Gastrocnemius medialis (tissue), 4 donors: ENCODE results near the gene POLR3A.

Experiments
- POLR2A ChIP-seq, 2 donors: fragments of 450-650 bp; IDR thresholded peaks; one replicate each; pipeline ENCODE4 v1.6.1; 2017; ENCODE audit warnings: antibody characterized with exemption in 2 of 2, mild to moderate bottlenecking in 2 of 2, moderate library complexity in 2 of 2
- TF ChIP-seq, protein P1 (sequence below), 5 experiments: fragments of 450-650 bp in 3 of 5; fragments of 200-600 bp in 2 of 5; sonication (generic) in 2 of 5; IDR thresholded peaks in 4 of 5; conservative IDR thresholded peaks in 1 of 5; 1 replicate in 4 of 5; 2 replicates in 1 of 5; pipeline ENCODE4 v1.5.1; 2016 to 2019; ENCODE audit warnings: antibody characterized with exemption in 5 of 5, mild to moderate bottlenecking in 3 of 5, moderate library complexity in 3 of 5

DNA sequence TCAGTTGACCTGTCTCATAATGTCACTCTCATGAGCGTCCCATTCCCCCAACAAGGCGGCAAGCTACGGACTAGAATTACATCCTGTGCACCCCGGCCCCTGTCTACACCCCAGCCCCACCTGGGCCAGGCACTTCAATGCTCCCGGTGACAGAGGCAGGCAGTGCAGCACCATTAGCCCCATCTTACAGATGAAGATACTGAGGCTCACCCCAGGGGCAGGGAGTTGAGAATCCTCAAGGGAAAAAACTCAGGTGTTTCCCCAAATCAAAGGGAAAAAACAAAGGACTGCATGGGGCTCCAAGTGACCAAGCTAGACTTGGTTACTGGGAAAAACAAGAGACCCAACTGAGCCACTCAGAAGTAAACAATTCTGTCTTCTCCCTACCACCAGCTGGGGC lies 107.3 kb downstream of the POLR3A start:
- TF ChIP-seq, protein P1, sequence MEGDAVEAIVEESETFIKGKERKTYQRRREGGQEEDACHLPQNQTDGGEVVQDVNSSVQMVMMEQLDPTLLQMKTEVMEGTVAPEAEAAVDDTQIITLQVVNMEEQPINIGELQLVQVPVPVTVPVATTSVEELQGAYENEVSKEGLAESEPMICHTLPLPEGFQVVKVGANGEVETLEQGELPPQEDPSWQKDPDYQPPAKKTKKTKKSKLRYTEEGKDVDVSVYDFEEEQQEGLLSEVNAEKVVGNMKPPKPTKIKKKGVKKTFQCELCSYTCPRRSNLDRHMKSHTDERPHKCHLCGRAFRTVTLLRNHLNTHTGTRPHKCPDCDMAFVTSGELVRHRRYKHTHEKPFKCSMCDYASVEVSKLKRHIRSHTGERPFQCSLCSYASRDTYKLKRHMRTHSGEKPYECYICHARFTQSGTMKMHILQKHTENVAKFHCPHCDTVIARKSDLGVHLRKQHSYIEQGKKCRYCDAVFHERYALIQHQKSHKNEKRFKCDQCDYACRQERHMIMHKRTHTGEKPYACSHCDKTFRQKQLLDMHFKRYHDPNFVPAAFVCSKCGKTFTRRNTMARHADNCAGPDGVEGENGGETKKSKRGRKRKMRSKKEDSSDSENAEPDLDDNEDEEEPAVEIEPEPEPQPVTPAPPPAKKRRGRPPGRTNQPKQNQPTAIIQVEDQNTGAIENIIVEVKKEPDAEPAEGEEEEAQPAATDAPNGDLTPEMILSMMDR (IDR thresholded peaks at IDR 0.05 in 4 of 5, conservative IDR thresholded peaks at IDR 0.05 in 1 of 5), result no peak
- no peak for TF ChIP-seq POLR2A (IDR thresholded peaks at IDR 0.05)
